Upper lobe of left lung (tissue), 6 donors: ENCODE data around the gene TAPBP. TPM values are rescaled to one million over a fixed set of nuclear protein-coding genes. Genes with fewer than 3 reads are reported as not detected.
A peak's percentile ranks its signal among the peaks of the same experiment; 100 is the strongest.

Source experiments
- ATAC-seq, 2 donors: fragments of 200-7000 bp; cut with Tn5 transposase; one replicate each; pipeline ENCODE4 v1.9.1; 2022; ENCODE audit warnings: mild to moderate bottlenecking in 2 of 2, moderate library complexity in 2 of 2; ENCODE audit not compliant: low FRiP score in 2 of 2
- DNase-seq, 2 donors: peaks; one replicate each; pipeline ENCODE4 v3.0.0-alpha.2; 2019 to 2020
- H3K27ac ChIP-seq, 4 donors: fragments of 200-600 bp; sonication (generic); one replicate each; pipeline ENCODE4 v1.5.1; 2016 to 2019
- H3K27me3 ChIP-seq, 4 donors: fragments of 200-600 bp; sonication (generic); one replicate each; pipeline ENCODE4 v1.5.1; 2017 to 2019
- H3K36me3 ChIP-seq, 4 donors: fragments of 200-600 bp; sonication (generic); one replicate each; pipeline ENCODE4 v1.5.1; 2016 to 2019
- H3K4me1 ChIP-seq, 4 donors: fragments of 200-600 bp; sonication (generic); one replicate each; pipeline ENCODE4 v1.5.1; 2018 to 2019
- H3K4me3 ChIP-seq, 4 donors: fragments of 200-600 bp; sonication (generic); one replicate each; pipeline ENCODE4 v1.5.1; 2017 to 2019; ENCODE audit warnings: mild to moderate bottlenecking in 2 of 4, moderate library complexity in 1 of 4
- H3K9me3 ChIP-seq, 4 donors: fragments of 200-600 bp; sonication (generic); one replicate each; pipeline ENCODE4 v1.5.1; 2018 to 2019
- EP300 ChIP-seq, 4 donors: sonication (generic); formaldehyde crosslinking; IDR thresholded peaks; one replicate each; pipeline ENCODE4 v1.5.1; 2017; ENCODE audit warnings: antibody characterized with exemption in 4 of 4, control low read depth in 2 of 4
- POLR2A ChIP-seq, 4 donors: fragments of 450-650 bp; IDR thresholded peaks; one replicate each; pipeline ENCODE4 v1.5.1; 2016 to 2017; ENCODE audit warnings: antibody characterized with exemption in 4 of 4, mild to moderate bottlenecking in 2 of 4
- POLR2AphosphoS5 ChIP-seq, 2 donors: sonication (generic); formaldehyde crosslinking; IDR thresholded peaks; one replicate each; pipeline ENCODE4 v1.5.1; 2017; ENCODE audit warnings: antibody characterized with exemption in 2 of 2
- WGBS, 2 donors: methylation state at CpG; one replicate each; pipeline ENCODE4 v1.1.5; 2017 to 2018; 5-methylcytosine and 5-hydroxymethylcytosine counted together
- total RNA-seq, 6 donors: library from RNA; depleted of rRNA in 4 of 6; stranded (reverse); fragments of >200 nt in 4 of 6; gene quantifications; one replicate each; pipeline versions ENCODE4 v1.1.0 to v1.2.1, GENCODE V29; 2016 to 2021
- TF ChIP-seq, protein P1 (sequence below), 6 experiments: fragments of 450-650 bp in 4 of 6; fragments of 200-600 bp in 2 of 6; sonication (generic) in 2 of 6; IDR thresholded peaks; one replicate each; pipeline ENCODE4 v1.5.1; 2016 to 2019; ENCODE audit warnings: antibody characterized with exemption in 6 of 6
- donor health status: DM: no; HTN: no; CAD: no; lungs with moderate emphysema.
- donor health status: DM: no; HTN: yes; CAD: no; lungs with severe emphysema.

The TAPBP gene
- total RNA-seq, 6 donors from 2014 or later: 131 to 310 (median 221) TPM

DNA sequence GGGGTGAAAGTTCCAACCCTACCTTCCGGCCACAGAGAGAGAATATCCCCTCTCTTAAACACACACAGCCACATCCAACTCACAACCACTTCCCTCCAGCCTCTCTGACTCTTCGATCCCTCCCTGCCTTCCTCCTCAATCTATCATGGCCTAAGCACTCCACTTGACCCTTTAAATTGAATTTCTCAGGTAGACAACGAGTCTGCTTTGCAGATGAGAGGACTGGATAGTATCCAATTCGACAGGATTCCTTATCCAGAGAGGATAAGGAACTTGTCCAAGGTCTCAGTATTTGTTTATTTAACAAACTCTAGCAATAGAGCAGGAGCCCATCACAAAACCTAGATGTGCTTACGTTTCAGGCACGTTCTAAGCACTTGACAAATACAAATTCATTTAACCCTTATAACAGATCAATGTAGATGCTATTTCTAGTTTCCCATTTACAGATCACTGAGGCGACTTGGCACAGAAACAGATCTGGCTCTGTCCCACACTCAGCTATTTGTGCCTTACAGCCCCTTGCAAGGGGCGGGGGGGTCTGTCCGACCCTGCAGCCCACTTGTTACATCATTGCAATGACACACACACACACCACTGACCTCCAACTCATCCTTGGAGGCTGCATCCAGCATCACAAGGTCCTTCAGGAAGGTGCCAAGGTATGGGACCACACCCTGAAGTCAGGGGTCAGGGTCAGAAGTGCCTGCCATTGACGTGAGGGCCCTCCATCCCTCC lies 19.6 kb downstream of the TAPBP start:
- Histone ChIP-seq H3K9me3 (no peaks in the 10 kb centered on the region), H3K27ac (no peak overlapping the region), H3K4me3 (no peak overlapping the region), H3K4me1 (peaks cover 20 to 38% (median 23%) of the 10 kb centered on the region in 4 donors), H3K36me3 (peaks cover 21 to 62% (median 44%) of the 10 kb centered on the region in 4 donors), H3K27me3 (no peaks in the 10 kb centered on the region)
- DNase-seq (no peak), ATAC-seq (no peak)
- TF ChIP-seq POLR2A (IDR thresholded peaks at IDR 0.05): no peak
- TF ChIP-seq, protein P1, sequence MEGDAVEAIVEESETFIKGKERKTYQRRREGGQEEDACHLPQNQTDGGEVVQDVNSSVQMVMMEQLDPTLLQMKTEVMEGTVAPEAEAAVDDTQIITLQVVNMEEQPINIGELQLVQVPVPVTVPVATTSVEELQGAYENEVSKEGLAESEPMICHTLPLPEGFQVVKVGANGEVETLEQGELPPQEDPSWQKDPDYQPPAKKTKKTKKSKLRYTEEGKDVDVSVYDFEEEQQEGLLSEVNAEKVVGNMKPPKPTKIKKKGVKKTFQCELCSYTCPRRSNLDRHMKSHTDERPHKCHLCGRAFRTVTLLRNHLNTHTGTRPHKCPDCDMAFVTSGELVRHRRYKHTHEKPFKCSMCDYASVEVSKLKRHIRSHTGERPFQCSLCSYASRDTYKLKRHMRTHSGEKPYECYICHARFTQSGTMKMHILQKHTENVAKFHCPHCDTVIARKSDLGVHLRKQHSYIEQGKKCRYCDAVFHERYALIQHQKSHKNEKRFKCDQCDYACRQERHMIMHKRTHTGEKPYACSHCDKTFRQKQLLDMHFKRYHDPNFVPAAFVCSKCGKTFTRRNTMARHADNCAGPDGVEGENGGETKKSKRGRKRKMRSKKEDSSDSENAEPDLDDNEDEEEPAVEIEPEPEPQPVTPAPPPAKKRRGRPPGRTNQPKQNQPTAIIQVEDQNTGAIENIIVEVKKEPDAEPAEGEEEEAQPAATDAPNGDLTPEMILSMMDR (IDR thresholded peaks at IDR 0.05): no peak
- TF ChIP-seq EP300 (IDR thresholded peaks at IDR 0.05): no peak
- TF ChIP-seq POLR2AphosphoS5 (IDR thresholded peaks at IDR 0.05): no peak
- WGBS, 2 donors: 74 to 75% methylated on average over 10 of the region's 10 CpGs

DNA sequence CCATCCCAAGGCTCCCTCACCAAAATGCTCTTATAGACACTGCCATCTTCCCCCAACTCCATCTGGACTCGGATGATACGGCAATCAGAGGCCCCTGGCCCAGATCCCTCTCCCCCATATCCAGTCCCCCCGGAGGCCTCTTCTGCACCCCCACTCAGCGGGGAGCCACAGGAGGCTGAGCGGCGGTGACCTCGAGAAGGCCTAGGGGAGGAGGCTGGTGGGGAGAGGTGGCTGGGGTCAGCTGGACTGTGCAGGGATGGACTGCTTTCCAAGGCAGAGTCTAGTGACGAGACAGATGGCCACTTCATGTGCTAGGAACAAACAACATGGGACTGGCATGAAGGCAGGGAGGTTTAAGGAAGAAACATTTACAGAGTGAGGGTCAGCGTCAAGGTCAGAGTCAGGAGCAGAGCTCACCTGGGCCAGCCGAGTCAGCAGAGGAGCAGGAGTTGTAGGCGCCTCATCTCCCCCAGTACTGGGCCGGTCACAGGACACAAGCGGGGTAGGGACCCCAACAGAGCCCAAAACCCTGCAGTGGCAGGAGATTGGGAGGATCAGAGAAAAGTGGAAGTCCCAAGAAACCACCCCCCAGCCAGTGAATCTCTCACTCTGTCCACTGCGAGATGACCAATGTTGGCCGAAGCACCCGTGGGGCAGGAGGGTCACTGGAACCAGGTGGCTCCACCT lies 20.7 kb downstream of the TAPBP start:
- no peaks in the 10 kb centered on the region for H3K27me3 ChIP-seq
- no peak for ATAC-seq
- no peak overlapping the region for H3K4me3 ChIP-seq
- H3K4me1 ChIP-seq: peaks cover 24 to 41% (median 29%) of the 10 kb centered on the region in 4 donors
- TF ChIP-seq, protein P1 (IDR thresholded peaks at IDR 0.05): no peak
- TF ChIP-seq EP300 (IDR thresholded peaks at IDR 0.05) (no peak), POLR2A (IDR thresholded peaks at IDR 0.05) (no peak), POLR2AphosphoS5 (IDR thresholded peaks at IDR 0.05) (no peak)
- H3K27ac ChIP-seq: no peak overlapping the region
- peaks cover 21 to 62% (median 44%) of the 10 kb centered on the region in 4 donors for H3K36me3 ChIP-seq
- DNase-seq: no peak
- WGBS, 2 donors: 88 to 90% methylated on average over 13 to 16 of the region's 16 CpGs
- H3K9me3 ChIP-seq: no peaks in the 10 kb centered on the region

DNA sequence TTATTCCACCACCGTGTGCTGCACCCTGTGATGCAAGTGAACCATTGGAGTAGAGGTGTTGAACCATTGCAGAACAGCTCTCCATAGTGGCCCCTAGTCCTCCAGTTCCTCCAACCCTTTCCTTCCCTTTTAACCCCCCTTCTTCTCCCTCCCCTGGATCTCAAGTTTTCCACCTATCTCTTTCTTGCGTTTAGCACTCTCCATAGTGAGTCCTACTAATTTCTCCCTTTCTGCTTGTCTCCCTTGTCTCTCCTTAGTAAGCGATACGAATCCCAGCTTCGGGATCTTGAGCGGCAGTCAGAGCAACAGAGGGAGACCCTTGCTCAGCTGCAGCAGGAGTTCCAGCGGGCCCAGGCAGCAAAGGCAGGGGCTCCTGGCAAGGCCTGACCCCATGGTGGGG lies 23.4 kb downstream of the TAPBP start:
- no peak for DNase-seq
- H3K36me3 ChIP-seq: peaks cover 20 to 68% (median 45%) of the 10 kb centered on the region in 4 donors
- TF ChIP-seq POLR2AphosphoS5 (IDR thresholded peaks at IDR 0.05): no peak
- TF ChIP-seq, protein P1 (IDR thresholded peaks at IDR 0.05): no peak
- TF ChIP-seq POLR2A (IDR thresholded peaks at IDR 0.05): no peak
- no peak for TF ChIP-seq EP300 (IDR thresholded peaks at IDR 0.05)
- no peaks in the 10 kb centered on the region for H3K27me3 ChIP-seq
- peak overlapping the region in 1 of 4 donors; percentile 94 for H3K4me3 ChIP-seq
- H3K9me3 ChIP-seq: no peaks in the 10 kb centered on the region
- ATAC-seq: no peak
- H3K4me1 ChIP-seq: peaks cover 17 to 26% (median 22%) of the 10 kb centered on the region in 4 donors
- 63 to 69% methylated on average over 7 of the region's 7 CpGs for WGBS, 2 donors
- peak overlapping the region in 1 of 4 donors; percentile 84 for H3K27ac ChIP-seq

DNA sequence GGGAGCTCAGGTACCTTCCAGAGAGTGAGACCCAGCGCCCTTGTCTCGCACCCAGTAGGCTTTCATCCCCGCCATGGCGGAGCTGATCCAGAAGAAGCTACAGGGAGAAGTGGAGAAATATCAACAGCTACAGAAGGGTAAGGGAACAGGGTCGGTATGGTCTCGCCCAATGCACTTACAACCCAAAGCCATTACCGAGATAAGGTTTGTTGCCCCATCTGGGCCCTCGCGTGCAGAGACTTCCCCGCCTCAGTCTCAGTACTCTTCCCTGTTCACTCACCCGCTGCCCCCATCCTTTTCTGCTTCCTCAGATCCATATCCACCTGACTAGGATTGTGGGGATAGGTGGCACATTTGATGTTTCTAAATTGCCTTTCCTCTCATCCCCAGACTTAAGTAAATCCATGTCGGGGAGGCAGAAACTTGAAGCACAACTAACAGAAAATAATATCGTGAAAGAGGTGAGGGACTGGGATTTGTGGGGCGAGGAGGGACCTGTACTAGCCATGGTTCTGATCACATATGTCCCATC lies 24.0 kb downstream of the TAPBP start:
- H3K4me1 ChIP-seq: peaks cover 17 to 26% (median 22%) of the 10 kb centered on the region in 4 donors
- ATAC-seq: peak in 1 of 2 donors; percentile 7
- no peak for DNase-seq
- no peaks in the 10 kb centered on the region for H3K27me3 ChIP-seq
- H3K27ac ChIP-seq: peak overlapping the region; percentile 66 to 84 (median 74)
- H3K4me3 ChIP-seq: peak overlapping the region; percentile 70 to 94 (median 84)
- TF ChIP-seq EP300 (IDR thresholded peaks at IDR 0.05): no peak
- TF ChIP-seq POLR2A (IDR thresholded peaks at IDR 0.05): no peak
- TF ChIP-seq POLR2AphosphoS5 (IDR thresholded peaks at IDR 0.05): no peak
- TF ChIP-seq, protein P1 (IDR thresholded peaks at IDR 0.05): no peak
- 4 to 5% methylated on average over 8 to 13 of the region's 14 CpGs for WGBS, 2 donors
- no peaks in the 10 kb centered on the region for H3K9me3 ChIP-seq
- peaks cover 16 to 68% (median 45%) of the 10 kb centered on the region in 4 donors for H3K36me3 ChIP-seq
